ENCODE results near the gene ITPR2.
"Not testable (repeated sequence)": the region's sequence is repeated elsewhere in the genome, so short reads cannot be mapped to it uniquely, and the experiment has no call there.

Gene ITPR2

DNA sequence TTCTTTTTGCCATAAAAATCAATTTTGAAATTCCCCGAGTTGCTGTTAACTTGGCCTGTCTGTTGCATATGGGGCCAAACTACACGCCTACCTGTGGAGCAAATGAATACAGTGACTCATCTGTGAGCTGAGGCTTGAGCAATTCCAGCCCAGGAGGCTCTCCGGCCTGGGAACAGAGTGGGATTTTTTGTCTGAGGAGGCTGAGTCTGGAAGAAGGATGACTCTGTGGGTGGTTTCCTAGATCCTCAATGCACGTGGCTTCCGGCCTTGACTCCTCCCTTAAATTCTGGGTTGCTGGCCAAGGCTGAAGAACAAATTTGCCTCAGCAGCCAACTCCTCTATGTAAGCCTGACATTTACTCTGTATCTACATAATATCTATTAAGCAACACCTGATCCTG is 513.5 kb downstream of the ITPR2 start:
- H3K27ac ChIP-seq (ENCODE audit: low read depth, low read length): no peak overlapping the region
- H3K4me3 ChIP-seq (ENCODE audit: low read depth, low read length): no peak overlapping the region
- H3K36me3 ChIP-seq (ENCODE audit: control insufficient read depth, insufficient read depth, low read length): no peaks in the 10 kb centered on the region
- no peaks in the 10 kb centered on the region for H3K27me3 ChIP-seq (ENCODE audit: control insufficient read depth, insufficient read depth, low read length)
- no peaks in the 10 kb centered on the region for H3K4me1 ChIP-seq (ENCODE audit: control insufficient read depth, insufficient read depth, low read length)
- no peaks in the 10 kb centered on the region for H3K9me3 ChIP-seq (ENCODE audit: control insufficient read depth, insufficient read depth, low read length)
- H3K9ac ChIP-seq (ENCODE audit: low read depth, low read length): no peak overlapping the region

DNA sequence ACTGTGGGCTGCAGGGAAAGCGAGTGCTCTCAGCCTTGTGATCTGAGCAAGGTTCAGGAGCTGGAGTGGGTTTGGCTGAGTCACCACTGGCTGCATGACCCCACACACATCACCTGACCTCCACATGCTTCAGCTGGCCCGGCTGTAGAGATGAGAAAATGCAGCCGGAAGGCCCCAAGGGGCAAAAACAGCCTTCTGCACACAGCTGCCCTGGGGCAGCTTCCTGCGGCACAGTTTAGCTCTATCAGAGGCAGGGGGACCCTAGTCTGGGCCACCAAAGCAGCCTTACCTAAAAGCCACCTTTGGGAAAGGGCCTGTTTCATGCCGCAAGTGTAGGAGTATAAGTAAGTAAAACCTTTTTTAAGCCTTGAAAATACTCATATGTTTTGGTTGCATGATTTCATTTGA is 514.3 kb downstream of the ITPR2 start:
- Histone ChIP-seq H3K4me3 (ENCODE audit: low read depth, low read length) (no peak overlapping the region), H3K27ac (ENCODE audit: low read depth, low read length) (no peak overlapping the region), H3K4me1 (ENCODE audit: control insufficient read depth, insufficient read depth, low read length) (no peaks in the 10 kb centered on the region), H3K9me3 (ENCODE audit: control insufficient read depth, insufficient read depth, low read length) (no peaks in the 10 kb centered on the region), H3K36me3 (ENCODE audit: control insufficient read depth, insufficient read depth, low read length) (no peaks in the 10 kb centered on the region), H3K27me3 (ENCODE audit: control insufficient read depth, insufficient read depth, low read length) (no peaks in the 10 kb centered on the region), H3K9ac (ENCODE audit: low read depth, low read length) (no peak overlapping the region)

DNA sequence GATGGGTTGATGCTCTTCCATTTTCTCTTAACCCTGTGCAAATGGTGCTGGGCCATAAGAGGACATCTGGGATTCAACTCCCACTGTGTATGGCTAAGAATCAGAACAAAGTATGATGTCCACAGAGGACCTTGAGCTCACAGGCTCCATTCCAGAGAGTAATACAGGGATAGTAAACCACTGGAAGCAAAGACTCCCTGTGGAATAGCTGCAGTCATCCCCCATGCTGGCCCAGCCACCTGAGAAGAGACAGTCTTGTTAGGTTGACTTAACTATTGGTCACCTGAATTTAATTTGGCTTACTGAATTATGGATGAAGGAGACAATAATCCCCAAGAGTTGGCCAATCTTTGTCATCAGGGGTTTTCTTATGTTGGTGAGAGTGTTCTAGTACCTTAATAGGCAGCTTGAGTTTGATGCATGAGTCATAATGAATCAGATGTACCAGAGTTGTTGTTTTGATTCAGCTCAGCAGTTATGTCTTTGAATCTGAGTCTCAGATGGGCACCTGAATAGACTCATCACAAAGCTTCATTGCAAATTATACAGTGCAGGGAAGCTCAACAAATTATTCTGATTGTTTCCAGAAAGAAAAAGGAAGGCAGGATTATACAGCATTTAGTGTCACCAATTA is 514.9 kb downstream of the ITPR2 start:
- H3K27me3 ChIP-seq (ENCODE audit: control insufficient read depth, insufficient read depth, low read length): no peaks in the 10 kb centered on the region
- no peaks in the 10 kb centered on the region for H3K4me1 ChIP-seq (ENCODE audit: control insufficient read depth, insufficient read depth, low read length)
- no peak overlapping the region for H3K9ac ChIP-seq (ENCODE audit: low read depth, low read length)
- no peaks in the 10 kb centered on the region for H3K9me3 ChIP-seq (ENCODE audit: control insufficient read depth, insufficient read depth, low read length)
- H3K36me3 ChIP-seq (ENCODE audit: control insufficient read depth, insufficient read depth, low read length): no peaks in the 10 kb centered on the region
- no peak overlapping the region for H3K4me3 ChIP-seq (ENCODE audit: low read depth, low read length)
- no peak overlapping the region for H3K27ac ChIP-seq (ENCODE audit: low read depth, low read length)

- H3K9ac ChIP-seq (ENCODE audit: low read depth, low read length); H3K4me1 ChIP-seq (ENCODE audit: control insufficient read depth, insufficient read depth, low read length); H3K27ac ChIP-seq (ENCODE audit: low read depth, low read length); H3K27me3 ChIP-seq (ENCODE audit: control insufficient read depth, insufficient read depth, low read length); H3K9me3 ChIP-seq (ENCODE audit: control insufficient read depth, insufficient read depth, low read length); H3K4me3 ChIP-seq (ENCODE audit: low read depth, low read length); H3K36me3 ChIP-seq (ENCODE audit: control insufficient read depth, insufficient read depth, low read length): not testable (repeated sequence)
Measured at GRCh38 chr12:26314103-26314502, 518.9 kb downstream of the ITPR2 start.

DNA sequence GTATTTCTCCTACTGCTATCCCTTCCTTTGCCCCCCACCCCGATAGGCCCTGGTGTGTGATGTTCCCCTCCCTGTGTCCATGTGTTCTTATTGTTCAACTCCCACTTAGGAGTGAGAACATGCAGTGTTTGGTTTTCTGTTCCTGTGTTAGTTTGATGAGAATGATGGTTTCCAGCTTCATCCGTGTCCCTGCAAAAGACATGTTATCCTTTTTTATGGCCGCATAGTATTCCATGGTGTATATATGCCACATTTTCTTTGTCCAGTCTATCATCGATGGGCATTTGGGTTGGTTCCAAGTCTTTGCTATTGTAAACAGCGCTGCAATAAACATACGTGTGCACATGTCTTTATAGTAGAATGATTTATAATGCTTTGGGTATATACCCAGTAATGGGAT is 522.5 kb downstream of the ITPR2 start:
- H3K4me1 ChIP-seq (ENCODE audit: control insufficient read depth, insufficient read depth, low read length); H3K27me3 ChIP-seq (ENCODE audit: control insufficient read depth, insufficient read depth, low read length); H3K36me3 ChIP-seq (ENCODE audit: control insufficient read depth, insufficient read depth, low read length); H3K27ac ChIP-seq (ENCODE audit: low read depth, low read length); H3K9me3 ChIP-seq (ENCODE audit: control insufficient read depth, insufficient read depth, low read length); H3K4me3 ChIP-seq (ENCODE audit: low read depth, low read length); H3K9ac ChIP-seq (ENCODE audit: low read depth, low read length): not testable (repeated sequence)

DNA sequence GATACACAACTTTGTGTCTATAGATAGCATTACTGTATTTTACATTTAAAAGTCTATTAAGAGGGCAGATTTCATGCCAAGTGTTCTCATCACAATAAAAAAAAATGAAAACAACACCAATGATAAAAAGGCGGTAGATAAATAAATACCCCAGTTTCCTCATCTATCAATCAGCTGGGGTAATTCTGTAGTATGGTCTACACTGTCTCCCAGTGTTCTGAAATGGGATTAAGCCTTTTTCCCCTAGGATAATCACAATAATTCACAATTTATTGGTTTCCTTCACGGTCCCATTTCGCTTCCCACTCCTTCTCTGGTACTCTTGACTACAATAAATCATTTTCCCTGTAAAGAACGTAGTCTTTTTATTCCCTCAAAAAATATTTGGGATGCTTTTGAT is 523.4 kb downstream of the ITPR2 start:
- Histone ChIP-seq H3K4me1 (ENCODE audit: control insufficient read depth, insufficient read depth, low read length) (no peaks in the 10 kb centered on the region), H3K27me3 (ENCODE audit: control insufficient read depth, insufficient read depth, low read length) (no peaks in the 10 kb centered on the region), H3K27ac (ENCODE audit: low read depth, low read length) (no peak overlapping the region), H3K36me3 (ENCODE audit: control insufficient read depth, insufficient read depth, low read length) (no peaks in the 10 kb centered on the region), H3K9ac (ENCODE audit: low read depth, low read length) (no peak overlapping the region), H3K9me3 (ENCODE audit: control insufficient read depth, insufficient read depth, low read length) (no peaks in the 10 kb centered on the region; the same call in 1 of the 2 replicates), H3K4me3 (ENCODE audit: low read depth, low read length) (no peak overlapping the region)

- Histone ChIP-seq H3K4me1 (ENCODE audit: control insufficient read depth, insufficient read depth, low read length) (no peaks in the 10 kb centered on the region), H3K4me3 (ENCODE audit: low read depth, low read length) (no peak overlapping the region), H3K27me3 (ENCODE audit: control insufficient read depth, insufficient read depth, low read length) (no peaks in the 10 kb centered on the region), H3K9me3 (ENCODE audit: control insufficient read depth, insufficient read depth, low read length) (no peaks in the 10 kb centered on the region), H3K36me3 (ENCODE audit: control insufficient read depth, insufficient read depth, low read length) (no peaks in the 10 kb centered on the region), H3K27ac (ENCODE audit: low read depth, low read length) (no peak overlapping the region), H3K9ac (ENCODE audit: low read depth, low read length) (no peak overlapping the region)
Measured at GRCh38 chr12:26304273-26304672, 528.7 kb downstream of the ITPR2 start.

- Histone ChIP-seq H3K9me3 (ENCODE audit: control insufficient read depth, insufficient read depth, low read length) (no peaks in the 10 kb centered on the region), H3K4me1 (ENCODE audit: control insufficient read depth, insufficient read depth, low read length) (no peaks in the 10 kb centered on the region), H3K9ac (ENCODE audit: low read depth, low read length) (no peak overlapping the region), H3K27me3 (ENCODE audit: control insufficient read depth, insufficient read depth, low read length) (no peaks in the 10 kb centered on the region), H3K27ac (ENCODE audit: low read depth, low read length) (no peak overlapping the region), H3K4me3 (ENCODE audit: low read depth, low read length) (no peak overlapping the region), H3K36me3 (ENCODE audit: control insufficient read depth, insufficient read depth, low read length) (no peaks in the 10 kb centered on the region)
Measured at GRCh38 chr12:26303418-26303817, 529.6 kb downstream of the ITPR2 start.

DNA sequence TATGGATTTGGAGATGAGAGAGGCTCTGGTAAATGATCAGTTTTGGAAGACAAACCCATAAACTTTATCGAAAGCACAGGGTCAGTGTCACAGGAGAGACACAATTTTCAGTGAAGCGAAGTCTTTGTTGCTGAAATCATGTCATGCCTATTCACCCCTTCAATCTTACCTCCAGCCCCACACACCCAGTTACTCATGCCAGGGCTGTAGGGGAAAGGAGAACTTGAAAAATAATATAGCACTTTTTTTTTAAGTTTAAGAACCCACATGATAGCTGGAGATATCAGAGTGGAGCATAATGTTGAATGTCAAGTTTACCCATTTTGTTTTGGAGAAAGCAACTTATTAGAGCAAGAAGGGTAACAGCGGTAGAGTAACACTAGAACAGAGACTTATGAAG is 530.2 kb downstream of the ITPR2 start:
- Histone ChIP-seq H3K36me3 (ENCODE audit: control insufficient read depth, insufficient read depth, low read length) (no peaks in the 10 kb centered on the region), H3K4me3 (ENCODE audit: low read depth, low read length) (no peak overlapping the region), H3K27me3 (ENCODE audit: control insufficient read depth, insufficient read depth, low read length) (no peaks in the 10 kb centered on the region), H3K9me3 (ENCODE audit: control insufficient read depth, insufficient read depth, low read length) (no peaks in the 10 kb centered on the region), H3K9ac (ENCODE audit: low read depth, low read length) (no peak overlapping the region), H3K27ac (ENCODE audit: low read depth, low read length) (no peak overlapping the region), H3K4me1 (ENCODE audit: control insufficient read depth, insufficient read depth, low read length) (no peaks in the 10 kb centered on the region)

GRCh38 chr12:26299751-26300150 is 533.2 kb downstream of the ITPR2 start:
- H3K9me3 ChIP-seq (ENCODE audit: control insufficient read depth, insufficient read depth, low read length): no peaks in the 10 kb centered on the region
- H3K36me3 ChIP-seq (ENCODE audit: control insufficient read depth, insufficient read depth, low read length): no peaks in the 10 kb centered on the region
- no peak overlapping the region for H3K27ac ChIP-seq (ENCODE audit: low read depth, low read length)
- no peak overlapping the region for H3K9ac ChIP-seq (ENCODE audit: low read depth, low read length)
- H3K4me3 ChIP-seq (ENCODE audit: low read depth, low read length): no peak overlapping the region
- H3K27me3 ChIP-seq (ENCODE audit: control insufficient read depth, insufficient read depth, low read length): no peaks in the 10 kb centered on the region
- no peaks in the 10 kb centered on the region for H3K4me1 ChIP-seq (ENCODE audit: control insufficient read depth, insufficient read depth, low read length)

- Histone ChIP-seq H3K4me3 (ENCODE audit: low read depth, low read length) (no peak overlapping the region), H3K27me3 (ENCODE audit: control insufficient read depth, insufficient read depth, low read length) (no peaks in the 10 kb centered on the region), H3K27ac (ENCODE audit: low read depth, low read length) (no peak overlapping the region), H3K4me1 (ENCODE audit: control insufficient read depth, insufficient read depth, low read length) (no peaks in the 10 kb centered on the region), H3K36me3 (ENCODE audit: control insufficient read depth, insufficient read depth, low read length) (no peaks in the 10 kb centered on the region), H3K9me3 (ENCODE audit: control insufficient read depth, insufficient read depth, low read length) (no peaks in the 10 kb centered on the region), H3K9ac (ENCODE audit: low read depth, low read length) (no peak overlapping the region)
Measured at GRCh38 chr12:26298785-26299621, 534.0 kb downstream of the ITPR2 start.

All from HUES48 (cell line).